Activated T-cell treated with anti-CD3 and anti-CD28 coated beads for 4 hours (primary cell): Measurements from ENCODE around the gene RPL41.
A peak's percentile ranks its signal among the peaks of the same experiment; 100 is the strongest.
"Not testable (repeated sequence)": the region's sequence is repeated elsewhere in the genome, so short reads cannot be mapped to it uniquely, and the experiment has no call there.

Source experiments
- DNase-seq: peaks from one replicate; pipeline ENCODE4 v3.0.0-alpha.2; 2020

The RPL41 gene

DNA sequence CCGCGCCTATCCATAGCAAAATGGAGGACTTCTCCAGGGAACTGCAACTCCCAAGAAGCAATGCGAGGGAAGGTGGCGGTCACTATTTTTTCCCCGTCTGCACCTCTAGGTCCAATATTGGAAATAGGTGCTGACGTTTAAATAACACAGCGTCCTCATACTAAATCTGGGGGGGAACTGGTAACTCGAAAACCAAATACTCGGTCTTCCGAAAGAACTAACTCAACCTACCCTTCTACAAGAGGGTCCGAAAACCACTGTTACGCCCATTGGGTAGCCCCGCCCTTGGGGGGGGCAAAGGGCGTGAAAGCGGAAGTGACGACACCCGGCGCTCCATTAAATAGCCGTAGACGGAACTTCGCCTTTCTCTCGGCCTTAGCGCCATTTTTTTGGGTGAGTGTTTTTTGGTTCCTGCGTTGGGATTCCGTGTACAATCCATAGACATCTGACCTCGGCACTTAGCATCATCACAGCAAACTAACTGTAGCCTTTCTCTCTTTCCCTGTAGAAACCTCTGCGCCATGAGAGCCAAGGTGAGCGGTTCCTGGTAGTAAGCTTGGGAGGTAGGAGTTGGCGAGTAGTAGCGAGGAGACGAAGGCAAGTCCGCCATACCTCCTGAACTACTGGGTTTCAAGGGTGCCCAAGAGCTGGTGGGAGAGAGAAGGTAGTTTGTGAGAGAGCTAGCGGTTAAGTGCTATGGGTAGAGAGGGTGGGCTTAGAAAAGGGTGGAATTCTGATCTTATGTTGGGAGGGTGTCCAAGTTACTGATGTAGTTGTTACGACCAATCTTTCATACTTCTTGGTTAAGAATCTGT is at the start of gene RPL41:
Gene RPL41, plus strand, starts transcription at position 367 of the 815 bp plus-strand sequence.
- DNase-seq: peak; percentile 97

DNA sequence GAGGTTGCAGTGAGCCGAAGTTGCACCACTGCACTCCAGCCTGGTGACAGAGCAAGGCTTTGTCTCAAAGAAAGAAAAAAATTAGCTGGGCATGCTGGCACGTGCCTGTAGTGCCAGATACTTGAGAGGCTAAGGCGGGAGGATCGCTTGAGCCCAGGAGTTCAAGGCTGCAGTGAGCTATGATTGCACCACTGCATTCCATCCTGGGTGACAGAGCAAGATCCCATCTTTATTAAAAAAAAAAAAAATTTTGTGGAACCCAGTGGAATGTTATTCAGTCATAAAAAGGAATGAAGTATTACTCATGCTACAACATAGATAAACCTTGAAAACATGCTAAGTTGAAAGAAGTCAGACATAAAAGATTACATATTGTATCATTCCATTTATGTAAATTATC is 44.8 kb upstream of the RPL41 start:
- no peak for DNase-seq

DNA sequence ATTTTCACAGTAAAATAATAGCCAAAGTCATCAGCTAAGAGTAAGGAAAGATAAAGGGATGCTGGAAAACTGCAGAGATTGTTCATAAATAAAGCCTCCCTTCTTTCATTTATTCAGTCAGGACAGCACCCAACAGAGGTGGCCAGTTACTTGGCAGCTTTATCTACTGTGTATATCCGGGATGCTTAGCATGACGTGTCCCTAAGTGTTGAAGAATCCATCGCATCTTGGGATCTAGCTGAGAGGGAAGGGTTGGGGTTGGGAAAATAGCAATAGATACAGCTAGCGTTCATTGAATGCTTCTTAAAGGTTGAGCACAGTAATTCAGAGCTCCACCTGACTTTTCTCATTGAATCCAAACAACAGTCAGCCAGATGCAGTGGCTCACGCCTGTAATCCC is 42.0 kb upstream of the RPL41 start:
- DNase-seq: no peak

DNA sequence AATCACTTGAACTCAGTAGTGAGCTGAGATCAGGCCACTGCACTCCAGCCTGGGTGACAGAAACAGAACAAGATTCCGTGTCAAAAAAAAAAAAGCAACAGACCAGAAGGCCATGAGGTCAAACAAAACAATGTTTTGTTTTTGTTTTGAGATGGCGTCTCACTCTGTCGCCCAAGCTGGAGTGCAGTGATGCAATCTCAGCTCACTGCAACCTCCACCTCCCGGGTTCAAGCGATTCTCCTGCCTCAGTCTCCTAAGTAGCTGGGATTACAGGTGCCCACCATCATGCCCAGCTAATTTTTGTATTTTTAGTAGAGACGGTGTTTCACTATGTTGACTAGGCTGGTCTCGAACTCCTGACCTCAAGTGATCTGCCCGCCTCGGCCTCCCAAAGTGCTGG is 38.5 kb upstream of the RPL41 start:
- DNase-seq: not testable (repeated sequence)

DNA sequence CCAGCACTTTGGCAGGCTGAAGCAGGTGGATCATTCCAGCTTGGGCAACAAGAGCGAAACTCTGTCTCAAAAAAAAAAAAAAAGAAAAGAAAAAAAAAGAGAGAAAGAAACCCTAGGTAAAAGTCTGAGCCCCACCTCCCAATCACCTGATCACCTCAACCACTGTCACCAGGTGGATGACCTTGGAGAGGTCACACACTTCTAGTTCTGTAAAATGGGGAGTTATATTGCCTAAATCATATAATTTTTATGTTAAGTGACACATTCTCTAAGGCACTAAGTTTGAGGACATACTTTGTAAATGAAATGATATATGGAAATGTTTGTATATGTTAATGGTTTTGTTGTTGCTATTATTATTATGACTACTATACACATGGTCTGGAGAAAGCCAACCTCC is 38.0 kb upstream of the RPL41 start:
- no peak for DNase-seq

DNA sequence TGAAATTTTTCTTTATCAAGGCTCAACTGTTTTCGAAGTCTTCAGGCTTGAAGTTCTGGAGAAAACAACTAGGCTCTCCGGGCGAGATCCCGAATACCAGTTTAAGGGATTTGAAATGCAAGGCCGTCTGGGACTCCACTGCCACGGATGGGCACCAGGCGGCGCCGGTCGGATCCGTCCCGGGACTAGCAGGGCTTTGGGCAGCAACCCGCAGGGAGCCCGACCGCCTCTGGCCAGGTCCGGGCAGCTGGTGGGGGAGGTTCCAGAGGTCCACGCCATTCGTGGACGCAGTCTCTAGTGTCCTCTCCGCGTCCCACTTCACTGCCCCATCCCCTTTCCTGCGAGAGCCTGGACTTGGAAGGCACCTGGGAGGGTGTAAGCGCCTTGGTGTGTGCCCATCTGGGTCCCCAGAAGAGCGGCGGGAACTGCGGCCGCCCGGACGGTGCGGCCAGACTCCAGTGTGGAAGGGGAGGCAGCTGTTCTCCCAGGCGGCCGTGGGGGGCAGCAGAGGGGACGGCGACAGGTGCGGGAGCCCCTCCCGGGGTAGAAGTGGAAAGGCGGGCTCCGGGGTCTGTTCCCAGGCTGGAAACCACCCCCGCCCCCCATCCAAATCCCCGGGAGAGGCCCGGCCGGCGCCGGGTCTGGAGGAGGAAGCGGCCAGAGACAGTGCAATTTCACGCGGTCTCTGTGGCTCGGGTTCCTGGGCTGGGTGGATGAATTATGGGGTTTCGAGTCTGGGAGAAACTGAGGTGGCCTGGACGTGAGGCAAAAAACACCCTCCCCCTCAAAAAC is 37.3 kb upstream of the RPL41 start:
- DNase-seq: peak; percentile 24

DNA sequence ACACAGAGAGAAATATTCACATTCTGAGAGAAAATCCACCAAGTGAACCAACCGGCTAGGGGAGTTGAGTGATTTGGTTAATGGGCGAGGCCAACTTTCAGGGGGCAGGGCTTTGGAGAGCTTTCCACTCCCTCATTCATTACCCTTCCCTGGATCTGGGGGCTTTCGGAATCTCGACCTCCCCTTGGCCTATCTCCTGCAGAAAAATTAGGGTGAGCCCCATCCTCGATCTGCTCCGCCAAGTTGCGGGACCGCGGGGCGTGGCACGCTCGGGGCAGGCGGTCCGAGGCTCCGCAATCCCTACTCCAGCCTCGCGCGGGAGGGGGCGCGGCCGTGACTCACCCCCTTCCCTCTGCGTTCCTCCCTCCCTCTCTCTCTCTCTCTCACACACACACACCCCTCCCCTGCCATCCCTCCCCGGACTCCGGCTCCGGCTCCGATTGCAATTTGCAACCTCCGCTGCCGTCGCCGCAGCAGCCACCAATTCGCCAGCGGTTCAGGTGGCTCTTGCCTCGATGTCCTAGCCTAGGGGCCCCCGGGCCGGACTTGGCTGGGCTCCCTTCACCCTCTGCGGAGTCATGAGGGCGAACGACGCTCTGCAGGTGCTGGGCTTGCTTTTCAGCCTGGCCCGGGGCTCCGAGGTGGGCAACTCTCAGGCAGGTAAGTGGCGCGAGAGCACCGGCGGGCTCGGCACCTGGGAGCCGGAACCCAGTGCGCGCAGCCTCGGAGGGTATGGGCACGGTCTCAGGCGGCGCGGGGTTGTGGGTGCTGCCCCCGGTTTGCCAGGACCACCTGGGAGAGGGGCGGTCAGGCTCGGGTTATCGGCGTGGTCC is 36.5 kb upstream of the RPL41 start, which contains the start of gene ERBB3:
Gene ERBB3, plus strand, starts transcription at position 443 of the 833 bp plus-strand sequence. Its CDS starts 136 bp downstream, at position 579.
- peak; percentile 59 for DNase-seq

DNA sequence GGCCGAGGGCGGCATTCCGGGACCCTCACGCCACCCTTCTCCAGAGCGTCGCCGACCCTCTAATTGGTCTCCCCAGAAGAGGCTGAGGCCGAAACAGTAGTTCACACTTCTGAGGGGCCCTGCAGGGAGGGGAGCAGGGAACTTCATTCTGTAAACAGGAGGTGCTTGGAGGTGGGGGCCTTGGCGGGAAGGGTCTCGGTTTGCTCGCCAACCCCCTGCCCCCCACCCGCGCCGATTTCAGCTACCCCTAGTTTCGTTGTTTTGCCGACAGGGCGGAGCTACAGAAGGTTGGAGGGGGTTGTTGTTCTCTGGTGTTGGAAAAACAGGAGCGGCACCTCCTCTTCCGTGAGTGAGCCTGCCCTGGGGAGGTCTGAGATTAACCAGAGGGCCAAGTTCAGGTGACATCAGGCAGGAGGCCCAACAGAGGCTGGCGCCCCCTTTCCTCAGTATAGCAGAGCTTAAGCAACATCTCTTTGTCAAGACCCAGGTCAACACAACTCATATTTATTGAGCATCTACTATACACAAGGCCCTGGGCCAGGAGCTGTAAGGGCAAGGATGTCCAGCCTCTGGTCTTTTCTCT is 35.8 kb upstream of the RPL41 start:
- DNase-seq: no peak

DNA sequence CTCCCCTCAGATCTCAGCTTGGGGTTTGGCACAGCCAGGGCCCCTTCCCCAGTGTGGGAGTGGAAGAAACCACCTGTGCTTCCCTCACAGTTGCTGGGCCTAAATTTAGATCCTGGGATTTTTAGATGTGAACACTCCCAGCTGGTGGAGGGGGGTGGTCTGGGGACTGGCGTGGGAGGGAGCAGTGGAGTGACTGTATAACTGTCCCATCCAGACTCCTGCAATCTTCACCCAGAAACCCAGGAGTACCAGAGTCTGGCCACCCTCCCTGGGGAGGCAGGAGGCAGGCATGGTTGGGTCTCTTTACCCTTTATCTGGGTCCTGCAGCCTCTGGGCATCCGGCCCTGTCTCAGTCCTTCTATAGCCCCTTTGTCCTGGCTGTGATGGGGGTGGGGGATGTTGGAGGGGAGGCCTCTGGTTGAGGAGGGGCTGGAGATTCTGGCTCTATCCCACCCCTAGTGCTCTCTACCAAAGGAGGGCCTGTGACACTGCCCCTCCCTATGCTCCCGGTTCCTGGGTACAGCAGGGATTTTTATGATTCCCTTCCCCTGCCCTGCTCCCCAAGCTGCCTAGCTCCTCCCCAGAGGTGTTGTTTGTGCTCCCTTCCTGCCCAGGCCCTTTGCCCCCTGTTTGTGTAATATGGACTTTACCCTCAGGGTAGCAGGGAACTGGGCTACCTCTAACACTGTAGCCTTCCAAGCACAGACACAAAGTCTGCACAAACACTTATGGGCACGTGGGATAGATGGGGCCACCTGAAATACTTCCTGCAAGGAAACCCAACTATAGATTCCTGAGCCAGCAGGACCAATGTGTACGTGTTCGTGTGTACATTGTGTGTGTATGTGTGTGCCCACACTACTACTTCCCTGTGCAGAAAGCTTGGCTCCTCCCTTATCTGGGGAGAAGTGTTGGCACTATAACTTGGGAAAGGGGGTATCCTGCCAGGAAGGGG is 34.8 kb upstream of the RPL41 start:
- no peak for DNase-seq

DNA sequence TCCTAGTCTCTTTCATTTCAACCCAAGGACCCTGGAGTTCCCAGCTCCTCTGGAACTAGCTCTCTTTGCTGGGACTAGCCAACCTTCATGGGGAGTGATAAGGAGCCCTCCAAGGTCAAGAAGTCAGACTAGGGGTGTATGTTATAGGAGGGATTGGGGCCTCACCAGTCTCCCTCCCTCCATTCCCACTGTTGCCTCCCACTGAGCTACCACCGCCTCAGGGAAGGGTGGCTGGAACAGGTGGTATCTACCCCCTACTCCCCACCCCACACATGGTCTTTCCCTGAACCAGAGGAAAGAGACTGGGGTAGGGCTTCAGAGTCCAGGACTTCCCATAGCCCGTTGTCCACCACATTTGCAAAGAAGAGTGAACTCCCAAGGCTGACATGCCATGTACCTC is 34.1 kb upstream of the RPL41 start:
- no peak for DNase-seq

DNA sequence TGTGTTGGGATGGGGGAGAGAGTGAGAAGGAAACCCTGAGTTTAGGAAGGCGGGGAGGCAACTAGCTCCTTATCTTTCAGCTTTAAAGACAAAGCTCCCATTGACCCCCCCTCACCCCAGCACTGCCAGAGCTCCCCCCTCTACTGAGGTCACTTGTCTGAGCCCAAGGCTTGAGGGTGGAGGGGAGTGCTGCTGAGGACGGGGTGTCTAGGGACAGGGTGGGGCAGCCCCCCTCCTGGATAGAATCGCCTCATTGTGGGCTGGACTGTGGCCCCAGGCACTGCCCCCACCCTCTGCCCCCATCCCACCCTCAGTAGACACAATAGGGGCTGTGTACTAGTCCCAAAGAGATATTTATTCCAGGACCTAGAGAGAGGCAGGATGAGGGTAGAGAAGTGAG is 33.5 kb upstream of the RPL41 start:
- no peak for DNase-seq

DNA sequence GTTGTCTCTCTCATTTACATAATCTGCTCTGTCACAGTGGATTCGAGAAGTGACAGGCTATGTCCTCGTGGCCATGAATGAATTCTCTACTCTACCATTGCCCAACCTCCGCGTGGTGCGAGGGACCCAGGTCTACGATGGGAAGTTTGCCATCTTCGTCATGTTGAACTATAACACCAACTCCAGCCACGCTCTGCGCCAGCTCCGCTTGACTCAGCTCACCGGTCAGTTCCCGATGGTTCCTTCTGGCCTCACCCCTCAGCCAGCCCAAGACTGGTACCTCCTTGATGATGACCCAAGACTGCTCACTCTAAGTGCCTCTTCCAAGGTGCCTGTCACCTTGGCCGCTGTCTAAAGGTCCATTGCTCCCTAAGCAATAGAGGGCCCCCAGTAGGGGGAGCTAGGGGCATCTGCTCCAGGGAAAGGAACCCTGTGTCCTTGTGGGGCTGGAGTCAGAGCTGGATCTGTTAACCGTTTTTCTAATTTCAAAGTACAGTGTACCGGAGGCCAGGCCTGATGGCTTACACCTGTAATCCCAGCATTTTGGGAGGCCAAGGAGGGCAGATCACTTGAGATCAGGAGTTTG is 31.4 kb upstream of the RPL41 start:
- no peak for DNase-seq

DNA sequence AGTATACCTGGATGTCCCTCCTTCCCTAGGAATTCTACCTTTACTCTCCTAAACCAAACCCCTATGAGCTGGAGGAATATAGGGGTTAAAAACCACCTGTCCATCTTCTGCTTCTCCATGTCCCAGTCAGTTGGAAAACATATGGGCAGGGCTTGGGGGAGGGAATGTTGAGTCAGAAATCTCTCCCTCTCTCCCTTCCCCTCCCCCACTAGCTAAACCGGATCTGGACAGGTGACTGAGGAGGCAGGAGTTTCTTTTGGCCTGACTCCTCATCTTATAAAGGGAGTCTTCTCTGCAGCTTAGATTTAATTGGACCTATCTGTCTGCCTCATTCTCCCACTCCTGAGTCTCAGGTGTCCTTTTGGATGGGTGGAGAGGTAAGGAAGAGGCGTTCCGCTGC is 30.3 kb upstream of the RPL41 start:
- no peak for DNase-seq

DNA sequence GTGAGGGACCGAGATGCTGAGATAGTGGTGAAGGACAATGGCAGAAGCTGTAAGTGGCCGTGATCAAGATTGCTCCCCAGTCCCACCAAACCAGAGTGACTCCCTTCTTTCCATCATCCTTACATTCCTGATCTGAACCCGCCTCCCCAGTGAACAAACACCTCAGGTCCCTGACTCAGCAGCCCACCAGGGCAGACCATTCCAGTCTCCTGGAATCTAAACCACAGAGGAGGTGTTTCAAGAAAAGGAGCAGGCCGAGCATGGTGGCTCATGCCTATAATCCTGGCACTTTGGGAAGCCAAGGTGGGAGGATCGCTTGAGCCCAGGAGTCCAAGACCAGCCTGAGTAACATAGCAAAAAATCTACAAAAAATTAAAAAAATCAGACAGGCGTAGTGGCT is 29.8 kb upstream of the RPL41 start:
- DNase-seq: no peak

DNA sequence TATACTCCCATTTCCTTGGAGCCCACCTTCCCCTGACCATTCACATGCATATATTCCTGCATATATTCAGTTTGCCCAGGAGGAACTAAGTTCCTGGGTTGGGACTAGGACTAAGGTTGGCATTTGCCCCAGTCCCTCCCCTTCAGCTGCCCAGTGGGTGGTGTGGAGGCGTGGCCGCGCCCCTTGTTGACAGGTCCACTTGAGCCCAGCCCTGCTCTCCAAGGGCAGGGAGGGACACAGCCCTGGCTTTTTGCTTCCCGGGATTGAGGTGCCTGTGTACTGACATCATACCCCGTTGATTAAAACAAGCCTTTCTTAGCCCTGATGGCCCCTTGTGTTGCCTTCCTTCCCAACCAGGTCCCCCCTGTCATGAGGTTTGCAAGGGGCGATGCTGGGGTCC is 29.2 kb upstream of the RPL41 start:
- DNase-seq: no peak

DNA sequence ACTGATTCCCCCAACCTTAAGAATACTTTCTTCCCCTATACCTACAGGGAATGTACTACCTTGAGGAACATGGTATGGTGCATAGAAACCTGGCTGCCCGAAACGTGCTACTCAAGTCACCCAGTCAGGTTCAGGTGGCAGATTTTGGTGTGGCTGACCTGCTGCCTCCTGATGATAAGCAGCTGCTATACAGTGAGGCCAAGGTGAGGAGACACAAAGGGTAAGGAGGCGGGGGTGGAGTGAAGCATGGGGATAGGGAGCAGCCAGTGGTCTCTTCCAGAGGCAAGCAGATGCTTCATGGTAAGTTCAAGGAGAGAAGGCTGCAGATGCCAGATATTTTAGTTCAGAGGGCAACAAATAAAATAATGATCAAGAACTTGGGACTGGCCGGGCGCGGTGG is 18.7 kb upstream of the RPL41 start:
- no peak for DNase-seq

DNA sequence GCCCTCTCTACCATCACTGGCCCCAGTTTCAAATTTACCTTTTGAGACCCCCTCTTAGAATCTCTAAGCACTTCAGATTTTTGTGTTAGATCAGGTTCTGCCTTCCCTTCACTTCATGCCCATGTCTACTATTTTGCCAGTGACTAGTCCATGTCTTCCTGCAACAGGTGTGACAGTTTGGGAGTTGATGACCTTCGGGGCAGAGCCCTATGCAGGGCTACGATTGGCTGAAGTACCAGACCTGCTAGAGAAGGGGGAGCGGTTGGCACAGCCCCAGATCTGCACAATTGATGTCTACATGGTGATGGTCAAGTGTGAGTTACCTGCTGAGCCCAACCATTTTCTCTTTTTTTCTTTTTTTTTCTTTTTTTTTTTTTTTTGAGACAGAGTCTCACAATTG is 17.8 kb upstream of the RPL41 start:
- DNase-seq: no peak

DNA sequence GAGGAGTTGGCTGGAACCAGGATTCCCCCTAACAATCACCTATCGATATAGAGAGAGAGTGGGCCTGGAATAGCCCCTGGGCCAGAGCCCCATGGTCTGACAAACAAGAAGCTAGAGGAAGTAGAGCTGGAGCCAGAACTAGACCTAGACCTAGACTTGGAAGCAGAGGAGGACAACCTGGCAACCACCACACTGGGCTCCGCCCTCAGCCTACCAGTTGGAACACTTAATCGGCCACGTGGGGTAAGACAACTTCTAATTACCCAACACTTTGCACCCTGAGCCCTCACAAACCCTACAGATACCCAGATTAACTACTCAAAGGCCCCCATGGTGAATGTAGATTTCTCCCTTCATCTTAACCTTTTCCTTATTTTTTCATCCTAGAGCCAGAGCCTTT is 16.6 kb upstream of the RPL41 start:
- DNase-seq: no peak

DNA sequence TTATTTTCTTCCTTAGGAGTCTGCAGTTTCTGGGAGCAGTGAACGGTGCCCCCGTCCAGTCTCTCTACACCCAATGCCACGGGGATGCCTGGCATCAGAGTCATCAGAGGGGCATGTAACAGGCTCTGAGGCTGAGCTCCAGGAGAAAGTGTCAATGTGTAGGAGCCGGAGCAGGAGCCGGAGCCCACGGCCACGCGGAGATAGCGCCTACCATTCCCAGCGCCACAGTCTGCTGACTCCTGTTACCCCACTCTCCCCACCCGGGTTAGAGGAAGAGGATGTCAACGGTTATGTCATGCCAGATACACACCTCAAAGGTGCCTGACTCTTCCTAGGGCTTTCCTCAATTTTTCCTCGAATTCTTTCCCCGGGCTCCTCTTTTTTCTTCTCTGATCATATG is 15.4 kb upstream of the RPL41 start:
- no peak for DNase-seq

DNA sequence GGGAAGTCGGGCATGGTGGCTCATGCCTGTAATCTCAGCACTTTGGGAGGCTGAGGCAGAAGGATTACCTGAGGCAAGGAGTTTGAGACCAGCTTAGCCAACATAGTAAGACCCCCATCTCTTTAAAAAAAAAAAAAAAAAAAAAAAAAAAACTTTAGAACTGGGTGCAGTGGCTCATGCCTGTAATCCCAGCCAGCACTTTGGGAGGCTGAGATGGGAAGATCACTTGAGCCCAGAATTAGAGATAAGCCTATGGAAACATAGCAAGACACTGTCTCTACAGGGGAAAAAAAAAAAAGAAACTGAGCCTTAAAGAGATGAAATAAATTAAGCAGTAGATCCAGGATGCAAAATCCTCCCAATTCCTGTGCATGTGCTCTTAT is 13.8 kb upstream of the RPL41 start:
- no peak for DNase-seq

DNA sequence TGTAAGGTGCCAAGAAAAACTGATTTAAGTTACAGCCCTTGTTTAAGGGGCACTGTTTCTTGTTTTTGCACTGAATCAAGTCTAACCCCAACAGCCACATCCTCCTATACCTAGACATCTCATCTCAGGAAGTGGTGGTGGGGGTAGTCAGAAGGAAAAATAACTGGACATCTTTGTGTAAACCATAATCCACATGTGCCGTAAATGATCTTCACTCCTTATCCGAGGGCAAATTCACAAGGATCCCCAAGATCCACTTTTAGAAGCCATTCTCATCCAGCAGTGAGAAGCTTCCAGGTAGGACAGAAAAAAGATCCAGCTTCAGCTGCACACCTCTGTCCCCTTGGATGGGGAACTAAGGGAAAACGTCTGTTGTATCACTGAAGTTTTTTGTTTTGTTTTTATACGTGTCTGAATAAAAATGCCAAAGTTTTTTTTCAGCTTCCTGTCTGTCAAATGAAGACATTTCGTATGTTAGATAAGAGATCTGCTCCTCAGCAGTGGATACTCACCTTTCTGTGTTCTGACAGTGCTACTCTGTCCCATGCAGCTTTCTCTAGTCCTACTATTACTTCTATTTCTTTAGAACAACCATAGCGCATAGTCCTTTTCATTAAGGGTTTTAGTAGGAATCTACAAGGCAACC is 13.2 kb upstream of the RPL41 start:
- DNase-seq: no peak
